Measurements from ENCODE around the gene CBX8. TPM values are rescaled to one million over a fixed set of nuclear protein-coding genes. Genes with fewer than 3 reads are reported as not detected.
"Not testable (repeated sequence)": the region's sequence is repeated elsewhere in the genome, so short reads cannot be mapped to it uniquely, and the experiment has no call there.

CBX8 gene
- total and polyA plus RNA-seq, 2 donors: 3.6 to 4.4 TPM

DNA sequence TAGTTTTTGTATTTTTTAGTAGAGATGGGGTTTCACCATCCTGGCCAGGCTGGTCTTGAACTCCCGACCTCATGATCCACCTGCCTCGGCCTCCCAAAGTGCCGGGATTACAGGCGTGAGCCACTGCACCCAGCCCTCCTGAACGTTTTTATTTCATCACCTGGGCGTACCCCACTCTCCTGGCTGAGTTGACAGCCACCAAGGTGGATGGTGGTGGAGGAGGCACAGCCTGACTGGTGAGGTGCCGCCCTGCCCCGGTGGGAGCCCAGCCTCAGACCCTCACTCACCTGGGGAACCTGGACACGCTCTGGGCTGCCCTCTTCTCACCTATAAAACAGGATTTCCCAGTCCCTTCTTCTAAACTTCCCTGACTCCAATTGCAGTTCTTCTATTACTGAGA, 24.2 kb downstream of the CBX8 start:
- H3K4me1 ChIP-seq (ENCODE audit: insufficient read depth); H3K36me3 ChIP-seq (ENCODE audit: insufficient read depth); H3K27ac ChIP-seq (ENCODE audit: low read depth); DNase-seq (ENCODE audit: extremely low spot score); H3K4me3 ChIP-seq (ENCODE audit: low read depth, low read length): not testable (repeated sequence)
- WGBS: 82% methylated on average over 9 of the region's 9 CpGs

DNA sequence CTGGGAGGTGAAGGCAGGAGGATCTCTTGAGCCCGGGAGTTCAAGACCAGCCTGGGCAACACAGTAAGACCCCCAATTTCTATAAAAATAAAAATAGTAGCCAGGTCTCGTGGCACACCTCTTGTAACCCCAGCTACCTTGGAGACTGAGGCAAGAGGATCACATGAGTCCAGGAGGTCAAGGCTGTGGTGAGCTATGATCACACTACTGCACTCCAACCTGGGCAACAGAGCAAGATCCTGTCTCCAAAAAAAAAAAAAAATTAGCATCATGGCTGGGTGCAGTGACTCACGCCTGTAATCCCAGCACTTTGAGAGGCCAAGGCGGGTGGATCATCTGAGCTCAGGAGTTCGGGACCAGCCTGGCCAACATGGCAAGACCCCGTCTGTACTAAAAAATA, 25.6 kb downstream of the CBX8 start:
- H3K27ac ChIP-seq (ENCODE audit: low read depth): no peak overlapping the region
- DNase-seq (ENCODE audit: extremely low spot score): no peak
- H3K4me1 ChIP-seq (ENCODE audit: insufficient read depth): no peaks in the 10 kb centered on the region
- WGBS: 84% methylated on average over 6 of the region's 6 CpGs
- H3K36me3 ChIP-seq (ENCODE audit: insufficient read depth): no peaks in the 10 kb centered on the region
- no peak overlapping the region for H3K4me3 ChIP-seq (ENCODE audit: low read depth, low read length)

DNA sequence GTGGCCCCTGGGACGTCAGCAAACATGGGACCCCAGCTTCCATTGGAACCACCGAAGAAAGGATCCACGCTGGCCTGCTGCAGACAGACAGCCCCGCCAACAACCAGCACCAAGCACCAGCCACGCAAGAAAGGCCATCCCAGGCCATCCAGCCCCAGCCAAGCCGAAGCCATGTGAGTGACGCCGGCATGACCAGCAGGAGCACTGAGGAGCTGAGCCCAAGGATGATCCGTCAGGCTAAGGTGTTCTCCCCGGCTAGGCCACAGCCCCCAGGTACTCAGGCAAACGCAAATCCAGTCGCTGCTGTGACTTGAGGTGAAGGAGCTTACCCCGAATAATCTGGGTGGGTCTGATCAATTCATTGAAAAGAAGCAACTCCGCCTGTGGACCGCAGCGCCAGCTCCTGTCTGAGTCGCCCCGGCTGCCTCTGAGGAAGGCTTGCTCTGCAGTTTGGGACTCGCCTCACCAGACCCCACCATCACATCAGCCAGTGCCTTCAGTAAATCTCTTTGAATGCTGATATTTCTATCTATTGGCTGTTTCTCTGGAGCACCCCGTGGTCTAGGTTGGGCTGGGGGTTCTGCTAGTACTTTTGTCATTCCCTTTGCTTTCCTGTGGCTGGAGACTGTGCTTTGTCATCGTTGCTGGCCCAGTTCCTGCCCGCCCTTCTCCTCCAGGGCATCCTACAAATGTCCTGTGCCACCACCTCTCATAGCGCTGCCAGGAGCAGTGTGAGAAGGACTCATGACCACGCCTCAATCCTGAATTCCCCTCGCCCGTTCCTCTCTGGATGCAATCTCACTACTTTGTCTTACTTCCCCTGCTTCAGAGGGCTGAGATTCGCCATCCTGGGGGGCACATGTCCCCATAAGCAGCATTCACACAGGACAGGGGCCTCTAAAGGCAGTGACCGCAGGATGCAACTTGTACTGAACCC, 27.0 kb downstream of the CBX8 start:
- no peak for DNase-seq (ENCODE audit: extremely low spot score)
- Histone ChIP-seq H3K36me3 (ENCODE audit: insufficient read depth) (no peaks in the 10 kb centered on the region), H3K4me1 (ENCODE audit: insufficient read depth) (no peaks in the 10 kb centered on the region), H3K4me3 (ENCODE audit: low read depth, low read length) (no peak overlapping the region), H3K27ac (ENCODE audit: low read depth) (no peak overlapping the region)
- 87% methylated on average over 28 of the region's 28 CpGs for WGBS

DNA sequence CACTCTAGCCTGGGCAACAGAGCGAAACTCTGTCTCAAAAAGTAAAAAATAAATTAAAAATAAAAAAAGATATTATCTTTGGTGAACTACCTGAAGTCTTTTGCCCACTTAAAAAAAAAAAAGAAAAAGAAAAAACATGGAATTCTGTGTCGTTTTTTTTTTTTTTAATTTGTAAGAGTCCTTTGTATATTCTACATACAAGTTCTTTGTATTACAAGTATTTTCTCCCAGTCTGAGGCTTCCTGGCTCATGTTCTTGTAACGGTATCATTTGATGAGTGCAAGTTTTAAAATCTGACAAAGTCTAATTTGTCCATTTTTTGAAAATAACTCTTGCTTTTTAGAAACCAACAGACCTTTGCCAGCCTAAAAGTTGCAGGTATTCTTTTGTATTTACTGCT, 31.2 kb downstream of the CBX8 start:
- no peak for DNase-seq (ENCODE audit: extremely low spot score)
- H3K36me3 ChIP-seq (ENCODE audit: insufficient read depth): no peaks in the 10 kb centered on the region
- WGBS: 84% methylated on average over 3 of the region's 3 CpGs
- H3K4me1 ChIP-seq (ENCODE audit: insufficient read depth): no peaks in the 10 kb centered on the region
- H3K4me3 ChIP-seq (ENCODE audit: low read depth, low read length): no peak overlapping the region
- H3K27ac ChIP-seq (ENCODE audit: low read depth): no peak overlapping the region

DNA sequence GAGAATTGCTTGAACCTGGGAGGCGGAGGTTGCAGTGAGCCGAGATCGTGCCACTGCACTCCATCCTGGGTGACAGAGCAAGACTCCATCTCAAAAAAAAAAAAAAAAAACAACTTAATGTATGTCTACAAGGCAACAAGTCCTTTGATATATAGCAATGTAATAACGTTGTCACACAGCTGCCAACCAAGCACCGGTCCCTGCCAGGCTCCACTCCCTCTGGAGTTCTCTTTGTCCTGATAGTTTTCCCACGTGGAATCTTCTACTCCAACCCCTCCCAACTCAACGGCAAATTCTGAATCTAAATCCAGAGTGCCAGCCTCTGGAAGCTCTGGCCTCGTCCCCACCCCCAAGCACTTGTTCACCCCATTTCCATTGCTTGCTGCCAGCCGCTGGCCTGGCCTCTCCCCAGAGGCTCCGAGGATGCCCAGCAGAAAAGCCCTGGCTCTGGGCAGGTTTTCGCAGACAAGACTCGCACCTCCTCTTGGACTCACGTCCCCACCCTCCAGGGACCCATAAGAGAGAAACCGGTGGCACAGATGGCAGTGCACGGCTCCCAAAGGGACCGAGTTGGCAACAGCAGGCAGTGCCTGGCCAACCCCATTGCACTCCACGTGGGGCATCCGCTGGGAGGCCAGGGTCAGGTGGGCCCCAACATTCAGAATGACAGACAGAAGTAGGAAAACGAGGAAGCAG, 34.8 kb downstream of the CBX8 start:
- Histone ChIP-seq H3K27ac (ENCODE audit: low read depth) (no peak overlapping the region), H3K4me3 (ENCODE audit: low read depth, low read length) (no peak overlapping the region), H3K36me3 (ENCODE audit: insufficient read depth) (no peaks in the 10 kb centered on the region), H3K4me1 (ENCODE audit: insufficient read depth) (no peaks in the 10 kb centered on the region)
- no peak for DNase-seq (ENCODE audit: extremely low spot score)
- 81% methylated on average over 19 of the region's 19 CpGs for WGBS

DNA sequence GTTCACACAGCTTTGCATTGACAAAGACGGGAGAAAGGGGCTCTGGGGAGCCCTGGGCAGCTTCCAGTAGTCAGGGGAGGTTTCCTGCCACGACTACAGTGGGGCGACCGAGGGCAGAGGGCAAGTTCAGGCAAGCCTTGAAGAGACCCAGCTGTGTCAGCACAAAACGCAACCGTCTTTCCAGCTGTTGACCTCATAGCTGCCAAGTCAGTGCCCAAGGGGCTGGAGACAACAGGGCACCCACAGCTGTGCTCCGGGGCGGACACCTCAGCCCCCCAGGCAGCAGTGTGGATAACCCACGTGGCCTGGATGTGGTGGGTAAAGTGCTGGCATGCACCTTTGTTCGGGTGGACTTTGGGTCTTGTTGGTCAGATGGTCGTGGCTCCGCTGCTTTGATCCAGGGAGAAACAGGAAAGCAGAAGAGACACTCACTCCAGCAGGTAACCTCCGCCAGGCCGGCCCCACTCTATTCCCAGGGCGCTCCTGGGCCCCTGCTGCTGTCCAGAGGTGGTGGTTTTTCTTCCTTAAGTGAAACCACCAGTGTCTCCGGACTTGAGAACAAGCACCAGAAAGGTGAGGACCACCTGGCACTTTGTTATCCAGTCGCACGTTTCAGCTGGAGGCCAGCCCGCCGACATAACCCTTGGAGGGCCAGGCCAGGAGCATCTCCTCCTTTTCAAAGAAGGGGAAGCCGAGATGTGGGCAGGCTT, 36.5 kb downstream of the CBX8 start:
- no peak for DNase-seq (ENCODE audit: extremely low spot score)
- no peak overlapping the region for H3K27ac ChIP-seq (ENCODE audit: low read depth)
- 85% methylated on average over 21 of the region's 21 CpGs for WGBS
- no peak overlapping the region for H3K4me3 ChIP-seq (ENCODE audit: low read depth, low read length)
- H3K4me1 ChIP-seq (ENCODE audit: insufficient read depth): no peaks in the 10 kb centered on the region
- H3K36me3 ChIP-seq (ENCODE audit: insufficient read depth): no peaks in the 10 kb centered on the region

DNA sequence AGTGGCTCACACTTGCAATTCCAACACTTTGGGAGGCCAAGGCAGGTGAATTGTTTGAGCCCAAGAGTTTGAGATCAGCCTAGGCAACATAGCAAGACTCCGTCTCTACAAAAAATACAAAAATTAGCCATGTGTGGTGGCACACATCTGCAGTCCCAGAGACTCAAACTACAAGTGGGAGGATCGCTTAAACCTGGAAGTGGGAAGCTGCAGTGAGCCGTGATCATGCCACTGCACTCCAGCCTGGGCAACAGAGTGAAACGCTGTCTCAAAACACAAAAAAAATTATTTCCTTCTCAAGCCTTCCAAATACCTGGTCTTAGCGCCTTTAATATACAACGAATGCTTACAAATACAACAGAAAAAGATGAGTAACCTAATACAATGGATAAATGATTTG, 38.6 kb downstream of the CBX8 start:
- 92% methylated on average over 6 of the region's 6 CpGs for WGBS
- Histone ChIP-seq H3K4me1 (ENCODE audit: insufficient read depth) (no peaks in the 10 kb centered on the region), H3K36me3 (ENCODE audit: insufficient read depth) (no peaks in the 10 kb centered on the region)

DNA sequence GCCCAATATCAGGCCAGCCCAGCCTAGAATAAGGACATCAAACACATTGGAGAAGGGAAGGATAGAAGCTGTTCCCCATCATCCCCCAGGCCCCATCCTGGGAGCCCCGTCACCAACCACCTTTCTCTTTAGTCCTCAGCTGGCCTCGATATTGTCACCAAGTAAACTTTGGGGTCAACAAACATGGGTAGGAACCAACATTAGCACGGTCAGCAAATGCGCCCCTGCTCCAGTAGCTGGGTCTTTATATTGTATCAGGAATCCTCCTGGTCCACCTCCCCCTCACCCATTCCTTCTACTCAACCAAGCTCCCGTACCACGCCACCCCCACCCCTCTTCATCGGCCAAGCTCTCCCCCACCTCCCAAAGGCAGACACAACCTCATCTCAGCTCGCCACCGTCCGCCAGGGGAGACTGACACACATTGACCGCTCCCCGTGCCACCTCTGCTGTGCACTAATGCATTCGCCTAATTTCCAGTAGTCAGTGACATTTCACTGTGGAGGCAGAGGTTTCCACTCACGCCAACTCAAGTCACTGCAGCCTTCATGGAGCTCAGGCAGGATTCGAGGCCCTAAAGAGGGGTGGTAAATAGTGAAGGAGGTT, 39.6 kb downstream of the CBX8 start:
- 95% methylated on average over 15 of the region's 15 CpGs for WGBS
- Histone ChIP-seq H3K27ac (ENCODE audit: low read depth) (no peak overlapping the region), H3K4me3 (ENCODE audit: low read depth, low read length) (no peak overlapping the region), H3K36me3 (ENCODE audit: insufficient read depth) (no peaks in the 10 kb centered on the region), H3K4me1 (ENCODE audit: insufficient read depth) (no peaks in the 10 kb centered on the region)
- no peak for DNase-seq (ENCODE audit: extremely low spot score)

More for the DNA sequence above, 38.6 kb downstream of the CBX8 start:
- H3K27ac ChIP-seq (ENCODE audit: low read depth): no peak overlapping the region
- no peak overlapping the region for H3K4me3 ChIP-seq (ENCODE audit: low read depth, low read length)
- DNase-seq (ENCODE audit: extremely low spot score): no peak

DNA sequence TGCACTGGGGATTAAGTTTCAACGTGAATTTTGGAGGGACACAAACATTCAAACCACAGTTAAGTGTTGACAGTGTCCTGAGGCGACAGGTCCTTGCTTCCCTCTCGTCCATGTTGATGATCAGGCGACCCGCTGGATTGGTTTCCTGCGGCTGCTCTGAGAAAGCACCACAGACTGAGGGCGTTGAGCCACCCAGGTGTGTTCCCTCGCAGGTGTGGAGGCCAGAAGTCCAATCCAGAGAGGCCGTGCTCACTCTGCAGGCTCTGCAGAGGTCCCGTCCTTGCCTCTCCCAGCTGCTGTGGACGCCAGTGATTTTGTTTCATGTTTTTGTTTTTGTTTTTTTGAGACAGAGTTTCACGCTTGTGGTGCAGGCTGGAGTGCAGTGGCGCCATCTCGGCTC, 41.3 kb downstream of the CBX8 start:
- H3K4me3 ChIP-seq (ENCODE audit: low read depth, low read length): no peak overlapping the region
- 89% methylated on average over 14 of the region's 14 CpGs for WGBS
- no peak for DNase-seq (ENCODE audit: extremely low spot score)
- H3K27ac ChIP-seq (ENCODE audit: low read depth): no peak overlapping the region
- H3K4me1 ChIP-seq (ENCODE audit: insufficient read depth): no peaks in the 10 kb centered on the region
- H3K36me3 ChIP-seq (ENCODE audit: insufficient read depth): no peaks in the 10 kb centered on the region

DNA sequence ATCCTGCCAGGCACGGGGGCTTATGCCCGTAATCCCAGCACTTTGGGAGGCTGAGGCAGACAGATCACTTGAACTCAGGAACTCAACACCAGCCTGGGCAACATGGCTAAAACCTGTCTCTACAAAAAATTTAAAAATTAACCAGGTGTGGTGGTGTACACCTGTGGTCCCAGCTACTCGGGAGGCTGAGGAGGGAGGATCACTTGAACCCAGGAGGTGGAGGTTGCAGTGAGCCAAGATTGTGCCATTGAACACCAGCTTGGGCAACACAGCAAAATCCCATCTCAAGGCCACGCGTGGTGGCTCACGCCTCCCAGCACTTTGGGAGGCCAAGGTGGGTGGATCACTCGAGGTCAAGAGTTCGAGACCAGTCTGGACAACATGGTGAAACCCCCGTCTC, 42.0 kb downstream of the CBX8 start:
- not testable (repeated sequence) for H3K36me3 ChIP-seq (ENCODE audit: insufficient read depth); H3K4me3 ChIP-seq (ENCODE audit: low read depth, low read length); H3K27ac ChIP-seq (ENCODE audit: low read depth); DNase-seq (ENCODE audit: extremely low spot score); H3K4me1 ChIP-seq (ENCODE audit: insufficient read depth)
- WGBS: 93% methylated on average over 9 of the region's 9 CpGs

DNA sequence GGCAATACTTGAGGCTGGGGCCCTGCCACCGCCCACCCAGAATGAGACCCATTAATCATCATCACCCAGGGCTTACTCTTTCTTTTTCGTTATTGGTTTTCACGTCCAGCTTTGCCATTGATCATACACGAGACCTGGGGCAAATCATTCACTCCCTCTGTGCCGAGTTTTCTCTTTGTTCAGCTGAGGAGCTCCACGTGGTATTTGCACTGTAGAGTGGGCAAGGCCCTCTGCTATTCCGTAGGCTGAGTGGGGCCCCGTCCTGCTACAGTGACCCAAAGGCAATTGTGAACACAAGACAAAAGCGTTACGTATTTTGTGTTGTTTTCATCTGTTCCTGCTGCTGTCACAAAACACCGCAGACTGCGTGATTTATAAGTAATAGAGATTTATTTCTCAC, 42.5 kb downstream of the CBX8 start:
- no peak for DNase-seq (ENCODE audit: extremely low spot score)
- Histone ChIP-seq H3K4me3 (ENCODE audit: low read depth, low read length) (no peak overlapping the region), H3K36me3 (ENCODE audit: insufficient read depth) (no peaks in the 10 kb centered on the region), H3K27ac (ENCODE audit: low read depth) (no peak overlapping the region), H3K4me1 (ENCODE audit: insufficient read depth) (no peaks in the 10 kb centered on the region)
- WGBS: 79% methylated on average over 12 of the region's 12 CpGs

DNA sequence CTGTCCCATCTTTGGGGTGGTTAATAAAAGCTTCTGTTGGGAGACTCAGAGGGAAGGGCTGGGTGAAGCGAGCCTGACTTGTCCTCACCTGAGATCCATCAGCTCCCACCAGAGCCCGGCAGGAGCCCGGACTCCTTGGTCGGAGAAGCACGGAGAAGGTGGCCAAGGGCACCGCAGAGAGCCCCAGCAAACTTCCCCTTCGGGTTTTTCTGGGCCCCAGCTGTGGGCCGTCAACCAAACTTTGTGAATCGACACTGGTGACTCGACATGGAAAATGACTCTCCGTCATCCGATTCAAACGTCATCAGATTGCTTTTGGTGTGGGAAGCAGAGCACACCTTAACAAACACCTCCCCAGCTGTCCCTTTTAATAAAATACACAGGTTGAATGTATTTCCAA, 44.7 kb downstream of the CBX8 start:
- Histone ChIP-seq H3K4me3 (ENCODE audit: low read depth, low read length) (no peak overlapping the region), H3K4me1 (ENCODE audit: insufficient read depth) (no peaks in the 10 kb centered on the region), H3K27ac (ENCODE audit: low read depth) (no peak overlapping the region), H3K36me3 (ENCODE audit: insufficient read depth) (no peaks in the 10 kb centered on the region)
- WGBS: 74% methylated on average over 13 of the region's 13 CpGs
- no peak for DNase-seq (ENCODE audit: extremely low spot score)

DNA sequence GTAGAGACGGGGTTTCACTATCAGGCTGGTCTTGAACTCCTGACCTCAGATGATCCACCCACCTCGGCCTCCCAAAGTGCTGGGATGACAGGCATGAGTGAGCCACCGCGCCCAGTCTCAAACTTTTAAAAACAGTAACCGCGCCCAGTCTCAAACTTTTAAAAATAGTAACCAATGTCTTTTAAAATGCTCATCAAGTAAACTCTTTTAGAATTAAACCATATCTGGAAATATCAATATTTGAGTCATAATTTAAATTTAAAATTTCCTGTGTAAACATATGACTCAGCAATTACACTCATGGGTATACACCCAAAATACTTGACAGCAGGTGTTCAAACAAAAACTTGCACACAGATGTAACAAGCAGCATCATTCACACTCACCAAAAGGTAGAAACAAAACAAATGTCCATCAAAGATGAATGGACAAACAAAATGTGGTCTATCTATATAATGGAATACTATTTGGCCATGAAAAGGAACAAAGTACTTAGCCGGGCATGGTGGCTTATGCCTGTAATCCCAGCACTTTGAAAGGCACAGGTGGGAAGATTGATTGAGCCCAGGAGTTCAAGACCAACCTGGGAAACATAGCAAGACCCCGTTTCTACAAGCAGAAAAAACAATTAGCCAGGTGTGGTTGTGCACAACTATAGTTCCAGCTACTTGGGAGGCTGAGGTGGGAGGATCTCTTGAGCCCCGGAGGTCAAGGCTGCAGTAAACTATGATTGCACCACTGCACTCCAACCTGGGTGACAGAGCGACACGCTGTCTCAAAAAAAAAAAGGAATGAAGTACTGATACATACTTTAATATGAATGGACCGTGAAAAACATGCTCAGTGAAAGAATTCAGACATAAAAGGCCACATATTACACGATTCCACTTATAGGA, 46.0 kb downstream of the CBX8 start:
- peaks cover 2% of the 10 kb centered on the region for H3K4me1 ChIP-seq (ENCODE audit: insufficient read depth)
- DNase-seq (ENCODE audit: extremely low spot score): no peak
- no peak overlapping the region for H3K4me3 ChIP-seq (ENCODE audit: low read depth, low read length)
- no peak overlapping the region for H3K27ac ChIP-seq (ENCODE audit: low read depth)
- WGBS: 79% methylated on average over 13 of the region's 13 CpGs
- no peaks in the 10 kb centered on the region for H3K36me3 ChIP-seq (ENCODE audit: insufficient read depth)
